ENCODE results near the gene GRM5.
A peak's percentile ranks its signal among the peaks of the same experiment; 100 is the strongest.

The GRM5 gene

DNA sequence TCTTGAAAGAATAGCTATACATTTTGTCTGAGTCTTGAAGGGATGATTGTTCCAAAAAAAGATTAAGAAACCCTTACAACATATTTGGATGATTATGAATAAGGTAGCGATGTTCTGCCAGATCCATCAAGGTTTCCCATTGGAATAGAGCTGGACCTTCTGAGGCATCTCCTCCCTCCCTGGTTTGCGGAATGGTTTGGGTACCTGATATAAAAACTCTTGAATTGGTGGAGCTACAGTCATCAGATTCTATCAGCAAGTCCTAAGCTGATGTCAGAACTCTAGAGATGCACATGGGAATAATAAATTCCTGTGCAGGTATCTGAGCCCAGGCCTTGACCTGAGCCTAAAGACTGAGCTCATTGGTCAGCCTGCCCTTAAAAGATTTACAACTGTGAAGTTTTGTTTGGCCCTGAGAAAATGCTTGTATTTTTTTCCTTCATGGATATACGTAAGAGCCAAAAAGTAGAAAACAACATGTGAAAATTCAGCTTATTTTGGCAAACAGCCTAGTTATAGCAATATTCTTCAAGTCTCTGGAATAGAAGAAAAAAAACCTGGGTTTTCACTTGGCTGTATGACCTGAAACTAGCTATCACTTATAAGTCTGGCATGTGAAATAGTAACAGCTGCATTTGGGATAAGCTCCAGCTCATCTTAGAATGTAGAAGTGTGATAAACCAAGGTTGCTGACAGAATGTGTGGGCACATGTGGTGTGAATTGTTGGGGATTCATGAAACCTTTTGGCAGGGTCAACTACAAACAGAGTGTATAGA is 462.5 kb downstream of the GRM5 start:
- no peak for TF ChIP-seq CTCF (IDR thresholded peaks at IDR 0.05; ENCODE audit: control extremely low read depth, extremely low read depth, low read depth, missing control alignments)
- ChIA-PET CTCF (interaction anchor here (0.9 to 1.0 kb wide), 2 partner anchors 10 to 20 kb away, joined by 3 read pairs; no protein-coding TSS in a partner anchor), POLR2A (no interaction called here)
- no peak for DNase-seq (ENCODE audit: extremely low spot score)

DNA sequence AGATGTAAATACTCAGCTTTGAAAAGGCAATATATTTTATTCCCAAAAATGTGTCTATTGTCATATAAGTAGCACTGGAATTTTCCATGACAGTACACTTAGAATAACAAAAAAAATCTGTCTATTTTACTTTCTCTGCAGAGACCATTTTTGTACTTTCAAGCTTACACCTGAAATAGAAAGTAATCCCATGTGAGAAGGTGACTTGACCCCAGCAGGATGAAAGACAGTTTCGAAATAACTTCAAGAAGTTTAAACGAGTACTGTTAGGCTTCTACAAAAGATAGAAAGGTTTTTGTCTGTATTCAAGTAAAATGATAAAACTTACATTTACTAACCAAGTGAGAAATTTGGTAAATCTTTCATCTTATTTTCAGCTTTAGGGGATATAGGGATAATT is 468.4 kb downstream of the GRM5 start:
- peak; percentile 6 for DNase-seq (ENCODE audit: extremely low spot score)
- POLR2A ChIA-PET: no interaction called here
- no peak for TF ChIP-seq CTCF (IDR thresholded peaks at IDR 0.05; ENCODE audit: control extremely low read depth, extremely low read depth, low read depth, missing control alignments)
- CTCF ChIA-PET: no interaction called here

GRCh38 chr11:88596786-88597185 is 469.0 kb downstream of the GRM5 start:
- CTCF ChIA-PET: no interaction called here
- TF ChIP-seq CTCF (IDR thresholded peaks at IDR 0.05; ENCODE audit: control extremely low read depth, extremely low read depth, low read depth, missing control alignments): no peak
- no peak for DNase-seq (ENCODE audit: extremely low spot score)
- POLR2A ChIA-PET: no interaction called here

DNA sequence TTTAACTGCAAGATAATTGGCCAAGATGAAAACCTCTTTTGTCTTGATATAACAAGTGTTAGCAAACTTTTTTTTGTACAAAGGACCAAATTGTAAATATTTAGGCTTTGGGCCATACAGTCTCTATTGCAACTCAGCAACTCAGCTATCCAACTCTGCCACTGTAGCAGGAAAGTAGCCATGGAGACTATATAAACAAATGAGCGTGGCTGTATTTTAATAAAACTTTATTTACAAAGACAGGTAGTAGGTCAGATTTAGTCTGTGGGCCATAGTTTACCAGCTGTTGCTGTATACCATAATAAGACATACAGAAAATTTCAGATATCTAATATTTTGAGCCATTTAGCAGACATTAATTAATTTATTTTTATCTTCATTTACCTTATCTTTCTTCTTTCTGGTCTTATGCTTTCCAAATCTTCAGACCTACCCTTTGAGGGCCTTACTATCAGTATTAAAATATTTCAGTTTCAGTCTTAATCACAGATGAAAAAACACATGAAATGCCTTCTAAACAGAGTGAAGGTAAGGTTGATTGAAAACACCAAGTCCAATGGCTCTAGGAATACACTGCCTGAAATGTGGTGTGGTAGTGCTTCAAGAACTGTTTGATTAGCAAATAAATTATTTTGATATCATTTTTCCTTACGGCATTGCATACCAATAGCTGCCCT is 471.4 kb downstream of the GRM5 start:
- ChIA-PET CTCF (no interaction called here), POLR2A (no interaction called here)
- peak; percentile 7 for DNase-seq (ENCODE audit: extremely low spot score)
- no peak for TF ChIP-seq CTCF (IDR thresholded peaks at IDR 0.05; ENCODE audit: control extremely low read depth, extremely low read depth, low read depth, missing control alignments)

GRCh38 chr11:88590361-88590760 is 475.4 kb downstream of the GRM5 start:
- ChIA-PET POLR2A (no interaction called here), CTCF (interaction anchor here (1.3 kb wide), 1 partner anchor 9 kb away, joined by 3 read pairs; no protein-coding TSS in a partner anchor)
- no peak for DNase-seq (ENCODE audit: extremely low spot score)
- TF ChIP-seq CTCF (IDR thresholded peaks at IDR 0.05; ENCODE audit: control extremely low read depth, extremely low read depth, low read depth, missing control alignments): no peak

- TF ChIP-seq CTCF (IDR thresholded peaks at IDR 0.05; ENCODE audit: control extremely low read depth, extremely low read depth, low read depth, missing control alignments): no peak
- ChIA-PET POLR2A (no interaction called here), CTCF (interaction anchor here (0.8 kb wide), 1 partner anchor 18 kb away, joined by 3 read pairs; no protein-coding TSS in a partner anchor)
Observed at GRCh38 chr11:88583251-88583650, 482.5 kb downstream of the GRM5 start.

More at GRCh38 chr11:88583251-88583650, 482.5 kb downstream of the GRM5 start:
- DNase-seq (ENCODE audit: extremely low spot score): no peak

Measured in GM10248 (cell line).